ENCODE data around the gene ANKRD13B.

ANKRD13B gene

DNA sequence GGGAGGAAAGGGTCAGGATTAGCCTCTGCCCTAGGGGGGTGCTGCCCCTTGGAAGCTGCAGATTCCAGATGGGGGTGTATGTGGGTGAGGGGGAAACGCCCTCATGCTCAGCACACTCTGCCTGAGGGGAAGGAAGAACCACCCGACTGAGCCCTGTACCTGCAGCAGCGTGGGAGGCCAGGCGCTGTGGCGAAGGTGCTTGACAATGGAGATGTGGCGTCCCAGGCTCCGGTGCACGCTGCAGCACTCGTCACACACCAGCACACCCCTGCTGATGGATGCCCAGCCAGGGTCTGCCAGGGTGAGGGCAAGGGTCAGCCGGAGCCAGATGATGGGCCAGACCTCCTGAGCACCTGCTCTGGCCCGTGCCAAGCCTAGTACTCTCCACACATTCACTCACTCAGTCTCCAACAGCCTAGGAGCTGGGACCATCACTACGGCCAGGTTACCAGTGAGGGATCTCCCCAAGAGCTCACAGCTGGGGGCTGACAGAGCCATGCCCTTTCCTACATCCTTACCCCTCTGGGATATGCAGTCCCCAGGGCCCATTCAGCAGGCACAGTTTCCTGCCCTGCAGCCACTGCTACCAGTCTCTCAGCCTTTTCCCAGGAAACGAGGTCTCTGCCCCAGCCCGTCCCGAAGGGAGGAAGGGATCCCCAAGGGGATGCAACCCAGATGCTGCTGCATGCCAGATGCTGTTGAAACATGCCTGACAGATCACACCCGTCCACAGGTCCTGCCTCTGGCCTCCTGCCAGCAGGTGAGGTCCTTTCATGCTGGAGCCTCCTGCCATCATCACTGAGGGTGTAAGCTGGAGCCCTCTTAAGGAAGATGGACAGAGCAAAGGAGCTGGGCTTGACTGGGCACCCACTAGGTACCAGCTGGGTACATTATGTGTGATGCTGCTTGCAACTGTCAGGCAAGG lies 9.3 kb upstream of the ANKRD13B start:
- TF ChIP-seq TCF12 (IDR thresholded peaks at IDR 0.05; ENCODE audit: low read depth) (no peak), TAF1 (IDR thresholded peaks at IDR 0.05; ENCODE audit: low read depth) (no peak), YY1 (IDR thresholded peaks at IDR 0.05; ENCODE audit: low read depth) (no peak)

DNA sequence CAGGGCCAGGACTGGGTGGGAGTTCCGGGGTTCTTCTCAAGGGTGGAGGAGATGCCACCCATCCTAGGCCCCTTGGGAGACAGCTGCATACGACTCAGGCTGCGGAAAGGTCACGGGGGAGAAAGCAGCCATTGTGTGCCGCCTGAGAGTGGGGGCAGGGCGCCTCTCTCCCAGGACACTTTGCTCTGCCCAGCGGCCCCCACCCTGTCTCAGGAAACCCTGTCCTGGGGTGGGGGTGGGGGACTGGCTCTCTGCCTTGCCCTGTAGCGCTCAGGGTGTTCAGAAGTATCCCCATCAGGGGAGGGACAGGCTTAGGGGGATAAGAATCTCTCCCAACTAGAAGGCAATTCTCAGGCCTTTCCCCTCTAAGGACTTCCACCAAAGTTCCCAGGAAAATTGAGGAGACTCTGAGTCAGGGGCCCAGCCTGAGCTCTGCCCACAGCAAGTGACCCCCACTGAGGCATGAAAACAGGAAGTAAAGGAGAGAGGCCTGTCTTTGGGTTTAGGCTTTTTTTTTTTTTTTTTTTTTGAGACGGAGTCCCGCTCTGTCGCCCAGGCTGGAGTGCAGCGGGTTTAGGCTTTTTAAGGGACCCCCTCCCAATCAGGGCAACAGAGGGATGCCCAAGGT lies 8.4 kb upstream of the ANKRD13B start:
- TF ChIP-seq FOXM1 (IDR thresholded peaks at IDR 0.05; ENCODE audit: borderline replicate concordance, low read depth) (no peak), TAF1 (IDR thresholded peaks at IDR 0.05; ENCODE audit: low read depth) (no peak), TEAD4 (IDR thresholded peaks at IDR 0.05) (no peak), NFIC (IDR thresholded peaks at IDR 0.05) (no peak), RAD21 (IDR thresholded peaks at IDR 0.05; ENCODE audit: low read depth) (no peak), CREB1 (IDR thresholded peaks at IDR 0.05; ENCODE audit: low read depth) (no peak), ZBTB7A (IDR thresholded peaks at IDR 0.05; ENCODE audit: low read depth) (no peak), CEBPB (IDR thresholded peaks at IDR 0.05) (no peak), TCF12 (IDR thresholded peaks at IDR 0.05; ENCODE audit: low read depth) (no peak), YY1 (IDR thresholded peaks at IDR 0.05; ENCODE audit: low read depth) (no peak), EGR1 (IDR thresholded peaks at IDR 0.05) (no peak), EP300 (IDR thresholded peaks at IDR 0.05; ENCODE audit: borderline replicate concordance) (no peak)
- TF ChIP-seq, protein P1, sequence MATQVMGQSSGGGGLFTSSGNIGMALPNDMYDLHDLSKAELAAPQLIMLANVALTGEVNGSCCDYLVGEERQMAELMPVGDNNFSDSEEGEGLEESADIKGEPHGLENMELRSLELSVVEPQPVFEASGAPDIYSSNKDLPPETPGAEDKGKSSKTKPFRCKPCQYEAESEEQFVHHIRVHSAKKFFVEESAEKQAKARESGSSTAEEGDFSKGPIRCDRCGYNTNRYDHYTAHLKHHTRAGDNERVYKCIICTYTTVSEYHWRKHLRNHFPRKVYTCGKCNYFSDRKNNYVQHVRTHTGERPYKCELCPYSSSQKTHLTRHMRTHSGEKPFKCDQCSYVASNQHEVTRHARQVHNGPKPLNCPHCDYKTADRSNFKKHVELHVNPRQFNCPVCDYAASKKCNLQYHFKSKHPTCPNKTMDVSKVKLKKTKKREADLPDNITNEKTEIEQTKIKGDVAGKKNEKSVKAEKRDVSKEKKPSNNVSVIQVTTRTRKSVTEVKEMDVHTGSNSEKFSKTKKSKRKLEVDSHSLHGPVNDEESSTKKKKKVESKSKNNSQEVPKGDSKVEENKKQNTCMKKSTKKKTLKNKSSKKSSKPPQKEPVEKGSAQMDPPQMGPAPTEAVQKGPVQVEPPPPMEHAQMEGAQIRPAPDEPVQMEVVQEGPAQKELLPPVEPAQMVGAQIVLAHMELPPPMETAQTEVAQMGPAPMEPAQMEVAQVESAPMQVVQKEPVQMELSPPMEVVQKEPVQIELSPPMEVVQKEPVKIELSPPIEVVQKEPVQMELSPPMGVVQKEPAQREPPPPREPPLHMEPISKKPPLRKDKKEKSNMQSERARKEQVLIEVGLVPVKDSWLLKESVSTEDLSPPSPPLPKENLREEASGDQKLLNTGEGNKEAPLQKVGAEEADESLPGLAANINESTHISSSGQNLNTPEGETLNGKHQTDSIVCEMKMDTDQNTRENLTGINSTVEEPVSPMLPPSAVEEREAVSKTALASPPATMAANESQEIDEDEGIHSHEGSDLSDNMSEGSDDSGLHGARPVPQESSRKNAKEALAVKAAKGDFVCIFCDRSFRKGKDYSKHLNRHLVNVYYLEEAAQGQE (IDR thresholded peaks at IDR 0.05; ENCODE audit: low read depth), result no peak
- TF ChIP-seq, protein P2, sequence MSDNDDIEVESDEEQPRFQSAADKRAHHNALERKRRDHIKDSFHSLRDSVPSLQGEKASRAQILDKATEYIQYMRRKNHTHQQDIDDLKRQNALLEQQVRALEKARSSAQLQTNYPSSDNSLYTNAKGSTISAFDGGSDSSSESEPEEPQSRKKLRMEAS (IDR thresholded peaks at IDR 0.05), result no peak
- TF ChIP-seq, protein P3, sequence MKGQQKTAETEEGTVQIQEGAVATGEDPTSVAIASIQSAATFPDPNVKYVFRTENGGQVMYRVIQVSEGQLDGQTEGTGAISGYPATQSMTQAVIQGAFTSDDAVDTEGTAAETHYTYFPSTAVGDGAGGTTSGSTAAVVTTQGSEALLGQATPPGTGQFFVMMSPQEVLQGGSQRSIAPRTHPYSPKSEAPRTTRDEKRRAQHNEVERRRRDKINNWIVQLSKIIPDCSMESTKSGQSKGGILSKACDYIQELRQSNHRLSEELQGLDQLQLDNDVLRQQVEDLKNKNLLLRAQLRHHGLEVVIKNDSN (IDR thresholded peaks at IDR 0.05), result no peak

DNA sequence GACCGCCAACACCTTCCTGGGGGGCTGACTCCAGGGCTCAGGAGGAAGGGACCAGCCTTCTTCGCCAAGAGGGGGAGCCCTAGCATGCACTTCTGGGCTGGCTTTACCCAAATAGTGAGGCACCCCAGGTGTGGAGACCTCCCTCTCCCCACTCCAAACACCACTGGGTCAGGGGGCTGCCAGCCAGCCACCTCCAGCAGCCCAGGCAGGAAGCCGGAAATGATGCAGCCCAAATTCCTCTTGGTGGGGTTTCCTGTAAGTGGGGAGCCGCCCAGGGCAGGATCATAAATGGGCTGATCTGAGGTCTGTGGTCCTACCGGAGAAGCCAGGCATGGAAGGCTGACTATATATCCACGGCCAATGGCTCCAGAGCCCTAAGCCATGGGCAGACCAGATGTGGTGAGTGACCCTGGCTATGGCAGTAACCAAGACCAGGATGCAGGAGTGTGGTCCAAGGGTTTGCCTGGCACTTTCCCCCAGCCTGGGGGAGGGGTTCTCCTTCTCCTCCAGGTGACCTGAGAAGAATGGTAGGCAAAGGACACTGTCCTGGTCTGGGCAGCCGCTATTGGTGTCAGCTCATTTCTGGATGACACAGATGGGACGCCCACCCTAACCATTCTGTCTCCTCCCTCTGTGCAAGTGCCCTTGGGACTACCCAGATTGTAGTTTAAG lies 7.7 kb upstream of the ANKRD13B start:
- no peak for TF ChIP-seq TEAD4 (IDR thresholded peaks at IDR 0.05)
- TF ChIP-seq ZBTB7A (IDR thresholded peaks at IDR 0.05; ENCODE audit: low read depth), result no peak
- no peak for TF ChIP-seq CREB1 (IDR thresholded peaks at IDR 0.05; ENCODE audit: low read depth)
- no peak for TF ChIP-seq RAD21 (IDR thresholded peaks at IDR 0.05; ENCODE audit: low read depth)
- TF ChIP-seq TAF1 (IDR thresholded peaks at IDR 0.05; ENCODE audit: low read depth), result no peak
- TF ChIP-seq EP300 (IDR thresholded peaks at IDR 0.05; ENCODE audit: borderline replicate concordance), result no peak
- TF ChIP-seq YY1 (IDR thresholded peaks at IDR 0.05; ENCODE audit: low read depth), result no peak
- TF ChIP-seq, protein P2 (IDR thresholded peaks at IDR 0.05), result no peak
- TF ChIP-seq NFIC (IDR thresholded peaks at IDR 0.05), result no peak
- TF ChIP-seq FOXM1 (IDR thresholded peaks at IDR 0.05; ENCODE audit: borderline replicate concordance, low read depth), result no peak
- TF ChIP-seq, protein P3 (IDR thresholded peaks at IDR 0.05), result no peak
- TF ChIP-seq TCF12 (IDR thresholded peaks at IDR 0.05; ENCODE audit: low read depth), result no peak
- no peak for TF ChIP-seq EGR1 (IDR thresholded peaks at IDR 0.05)
- no peak for TF ChIP-seq CEBPB (IDR thresholded peaks at IDR 0.05)
- TF ChIP-seq, protein P1 (IDR thresholded peaks at IDR 0.05; ENCODE audit: low read depth), result no peak

DNA sequence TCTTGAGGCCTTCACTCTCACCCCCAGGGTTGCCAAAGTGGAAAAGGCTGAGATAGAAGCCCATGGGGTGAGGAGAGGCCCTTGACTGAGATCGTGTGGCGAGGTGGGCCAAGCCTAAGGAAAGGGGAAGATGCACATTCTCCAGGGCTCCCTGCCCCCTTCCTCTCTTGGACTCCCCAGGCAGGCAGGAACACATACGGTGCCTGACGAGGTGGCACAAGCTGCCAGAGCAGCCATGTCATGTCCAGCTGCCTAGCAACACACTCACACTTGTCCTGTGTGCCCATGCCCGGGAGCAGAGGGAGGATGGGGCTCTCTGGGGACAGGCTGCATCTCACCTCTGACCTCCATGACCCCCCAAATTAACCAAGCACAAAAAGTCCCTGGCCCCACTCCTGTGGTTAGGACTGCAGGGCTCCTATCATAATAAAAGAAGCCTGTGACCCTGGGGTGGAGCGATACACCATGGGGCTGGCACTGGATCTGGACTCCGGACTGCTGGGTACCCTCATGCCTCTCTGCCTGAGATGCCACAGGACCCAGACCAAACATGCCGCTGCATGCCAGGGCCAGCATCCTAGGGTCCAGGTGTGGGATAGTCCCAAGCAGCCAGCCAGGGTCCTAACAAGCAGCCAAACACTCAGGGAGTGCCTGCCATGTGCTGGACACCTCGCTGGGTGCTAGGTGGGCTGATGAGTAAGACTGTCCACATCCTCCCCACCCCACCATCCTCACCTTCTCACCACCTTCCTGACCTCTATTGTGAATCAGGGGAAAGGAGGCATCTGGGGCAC lies 6.1 kb upstream of the ANKRD13B start:
- TF ChIP-seq YY1 (IDR thresholded peaks at IDR 0.05; ENCODE audit: low read depth), result no peak
- no peak for TF ChIP-seq CREB1 (IDR thresholded peaks at IDR 0.05; ENCODE audit: low read depth)
- no peak for TF ChIP-seq CEBPB (IDR thresholded peaks at IDR 0.05)
- TF ChIP-seq, protein P3 (IDR thresholded peaks at IDR 0.05), result no peak
- no peak for TF ChIP-seq NFIC (IDR thresholded peaks at IDR 0.05)
- no peak for TF ChIP-seq TEAD4 (IDR thresholded peaks at IDR 0.05)
- no peak for TF ChIP-seq TCF12 (IDR thresholded peaks at IDR 0.05; ENCODE audit: low read depth)
- no peak for TF ChIP-seq EP300 (IDR thresholded peaks at IDR 0.05; ENCODE audit: borderline replicate concordance)
- TF ChIP-seq ZBTB7A (IDR thresholded peaks at IDR 0.05; ENCODE audit: low read depth), result no peak
- TF ChIP-seq EGR1 (IDR thresholded peaks at IDR 0.05), result no peak

All from Ishikawa (cell line).